HL-60 (cell line): ENCODE measurements around the gene SYNGR1.

Experiments used
- DNase-seq, 2 experiments: peaks; one replicate each; pipeline ENCODE4 v3.0.0-alpha.2; 2010 to 2020; ENCODE audit warnings: low read depth in 1 of 2, low spot score in 1 of 2
- H3K27ac ChIP-seq: fragments of 250-450 bp; sonication (Bioruptor Pico); replicated peaks from 2 replicates; pipeline ENCODE4 v1.5.1; 2020; ENCODE audit warnings: mild to moderate bottlenecking, moderate library complexity
- H3K27me3 ChIP-seq: fragments of 250-450 bp; sonication (Bioruptor Pico); 2 replicates; pipeline ENCODE4 v1.5.1; 2021; ENCODE audit warnings: mild to moderate bottlenecking, moderate library complexity; ENCODE audit not compliant: insufficient read depth, poor library complexity, severe bottlenecking
- H3K4me3 ChIP-seq: replicated peaks from 2 replicates; pipeline ENCODE4 v1.5.1; 2011; ENCODE audit warnings: mild to moderate bottlenecking, control low read depth, low read length; ENCODE audit not compliant: insufficient read depth
- GABPA ChIP-seq: IDR thresholded peaks from 2 replicates; pipeline ENCODE4 v1.6.1; 2012; ENCODE audit warnings: low read depth
- POLR2AphosphoS5 ChIP-seq: IDR thresholded peaks from 2 replicates; pipeline ENCODE4 v1.6.1; 2012; ENCODE audit warnings: low read depth
- REST ChIP-seq: IDR thresholded peaks from 2 replicates; pipeline ENCODE4 v1.6.1; 2012; ENCODE audit warnings: low read depth; ENCODE audit not compliant: insufficient replicate concordance
- SPI1 ChIP-seq: IDR thresholded peaks from 2 replicates; pipeline ENCODE4 v1.6.1; 2012; ENCODE audit warnings: low read depth, mild to moderate bottlenecking, borderline replicate concordance
- TF ChIP-seq, protein P1 (sequence below): IDR thresholded peaks from one replicate; pipeline ENCODE4 v1.5.1; 2011; ENCODE audit warnings: low read length, control low read depth, inconsistent platforms; ENCODE audit not compliant: insufficient read depth

SYNGR1 gene

GRCh38 chr22:39434721-39435120 is 84.9 kb downstream of the SYNGR1 start:
- no peak for DNase-seq
- Histone ChIP-seq H3K4me3 (no peak overlapping the region), H3K27me3 (no peaks in the 10 kb centered on the region), H3K27ac (no peak overlapping the region)
- TF ChIP-seq GABPA (no peak), POLR2AphosphoS5 (no peak), SPI1 (no peak), REST (no peak)
- TF ChIP-seq, protein P1, sequence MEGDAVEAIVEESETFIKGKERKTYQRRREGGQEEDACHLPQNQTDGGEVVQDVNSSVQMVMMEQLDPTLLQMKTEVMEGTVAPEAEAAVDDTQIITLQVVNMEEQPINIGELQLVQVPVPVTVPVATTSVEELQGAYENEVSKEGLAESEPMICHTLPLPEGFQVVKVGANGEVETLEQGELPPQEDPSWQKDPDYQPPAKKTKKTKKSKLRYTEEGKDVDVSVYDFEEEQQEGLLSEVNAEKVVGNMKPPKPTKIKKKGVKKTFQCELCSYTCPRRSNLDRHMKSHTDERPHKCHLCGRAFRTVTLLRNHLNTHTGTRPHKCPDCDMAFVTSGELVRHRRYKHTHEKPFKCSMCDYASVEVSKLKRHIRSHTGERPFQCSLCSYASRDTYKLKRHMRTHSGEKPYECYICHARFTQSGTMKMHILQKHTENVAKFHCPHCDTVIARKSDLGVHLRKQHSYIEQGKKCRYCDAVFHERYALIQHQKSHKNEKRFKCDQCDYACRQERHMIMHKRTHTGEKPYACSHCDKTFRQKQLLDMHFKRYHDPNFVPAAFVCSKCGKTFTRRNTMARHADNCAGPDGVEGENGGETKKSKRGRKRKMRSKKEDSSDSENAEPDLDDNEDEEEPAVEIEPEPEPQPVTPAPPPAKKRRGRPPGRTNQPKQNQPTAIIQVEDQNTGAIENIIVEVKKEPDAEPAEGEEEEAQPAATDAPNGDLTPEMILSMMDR: no peak
